GM12878 (cell line): ENCODE results near the gene ASPG. TPM values are rescaled to one million over a fixed set of nuclear protein-coding genes. Genes with fewer than 3 reads are reported as not detected.

ENCODE experiments used
- ATAC-seq: fragments of 200-7000 bp; cut with Tn5 transposase; 3 replicates; pipeline ENCODE4 v1.9.1; 2020; ENCODE audit warnings: mild to moderate bottlenecking, moderate library complexity
- BruUV-seq: library from RNA; stranded (reverse); fragments of 400-500 nt; replicated peaks from 2 replicates; lab custom pipeline; 2021; lab: Mats Ljungman, UMichigan
- CTCF ChIA-PET: fragments of 300-600 bp; sonication (Branson Sonifier 250); formaldehyde crosslinking; extraction: SDS; loops from one replicate; lab custom pipeline; 2021; ENCODE audit warnings: inconsistent platforms; lab: Yijun Ruan, JAX
- POLR2A ChIA-PET: fragments of 350-600 bp; formaldehyde crosslinking; extraction: SDS; loops from one replicate; lab custom pipeline; 2021; ENCODE audit warnings: inconsistent platforms; lab: Charles Lee
- RAD21 ChIA-PET: fragments of 300-600 bp; sonication (Branson Sonifier 250); formaldehyde crosslinking; loops from one replicate; lab custom pipeline; 2023; ENCODE audit warnings: antibody characterized with exemption; ENCODE audit not compliant: unreplicated experiment; lab: Charles Lee
- SMC1A ChIA-PET: fragments of 300-600 bp; sonication (Branson Sonifier 250); formaldehyde crosslinking; loops from one replicate; lab custom pipeline; 2023; ENCODE audit not compliant: unreplicated experiment, uncharacterized antibody; lab: Charles Lee
- DNase-seq: peaks from one replicate; pipeline ENCODE4 v3.0.0-alpha.2; 2011; ENCODE audit warnings: low read depth, low spot score
- FAIRE-seq: peaks from 3 replicates; lab custom pipeline; 2011; peaks lifted over from hg19 to GRCh38; lab: Jason Lieb, UNC
- H2AFZ ChIP-seq: 2 replicates; pipeline ENCODE4 v1.6.0; 2011; ENCODE audit warnings: low read depth, low read length, control low read depth; ENCODE audit not compliant: control insufficient read depth
- H3K27ac ChIP-seq: 2 replicates; pipeline ENCODE4 v1.5.1; 2011; ENCODE audit warnings: control low read depth; ENCODE audit not compliant: control insufficient read depth, insufficient read depth
- H3K27me3 ChIP-seq, 2 experiments: replicated peaks in 1 of 2; 2 replicates each; pipeline versions ENCODE4 v1.6.0 to v1.6.1; 2011; ENCODE audit warnings: low read length in 1 of 2; ENCODE audit not compliant: control insufficient read depth in 2 of 2, insufficient read depth in 2 of 2
- H3K36me3 ChIP-seq, 2 experiments: 2 replicates each; pipeline ENCODE4 v1.5.1; 2011; ENCODE audit warnings: low read length in 1 of 2; ENCODE audit not compliant: control insufficient read depth in 2 of 2, insufficient read depth in 2 of 2
- H3K4me1 ChIP-seq: 2 replicates; pipeline ENCODE4 v1.6.1; 2011; ENCODE audit warnings: mild to moderate bottlenecking, low read length, moderate library complexity, mixed read lengths; ENCODE audit not compliant: control insufficient read depth, insufficient read depth
- H3K4me2 ChIP-seq: 2 replicates; pipeline ENCODE4 v1.6.0; 2011; ENCODE audit warnings: control low read depth; ENCODE audit not compliant: control insufficient read depth, insufficient read depth
- H3K4me3 ChIP-seq: fragments of 200-600 bp; sonication (generic); 2 replicates; pipeline ENCODE4 v1.5.1; 2016
- H3K79me2 ChIP-seq: 2 replicates; pipeline ENCODE4 v1.6.0; 2011; ENCODE audit warnings: low read length; ENCODE audit not compliant: control insufficient read depth, insufficient read depth
- H3K9ac ChIP-seq: 2 replicates; pipeline ENCODE4 v1.8.0; 2011; ENCODE audit warnings: low read length, control low read depth, mixed read lengths; ENCODE audit not compliant: control insufficient read depth, insufficient read depth
- H3K9me3 ChIP-seq: replicated peaks from 3 replicates; pipeline ENCODE4 v1.5.1; 2011; ENCODE audit warnings: mild to moderate bottlenecking, low read length; ENCODE audit not compliant: control insufficient read depth, insufficient read depth
- H4K20me1 ChIP-seq: 2 replicates; pipeline ENCODE4 v1.6.0; 2011; ENCODE audit not compliant: control insufficient read depth, insufficient read depth
- BCLAF1 ChIP-seq: fragments of 450-650 bp; IDR thresholded peaks from 2 replicates; pipeline ENCODE4 v1.6.1; 2017; ENCODE audit warnings: antibody characterized with exemption, mild to moderate bottlenecking, moderate library complexity
- BRCA1 ChIP-seq: IDR thresholded peaks from 2 replicates; pipeline ENCODE4 v1.6.1; 2011; ENCODE audit warnings: low read depth, low read length, improper control_type of control experiment
- CBFB ChIP-seq: IDR thresholded peaks from 2 replicates; pipeline ENCODE4 v1.6.1; 2016; ENCODE audit warnings: antibody characterized with exemption, low read depth
- EP300 ChIP-seq, 2 experiments: fragments of 150-350 bp in 1 of 2; IDR thresholded peaks; 2 replicates each; pipeline ENCODE4 v1.6.1; 2011 to 2012; ENCODE audit warnings: low read depth in 2 of 2, low read length in 2 of 2, borderline replicate concordance in 1 of 2, improper control_type of control experiment in 1 of 2, inconsistent platforms in 1 of 2; ENCODE audit not compliant: control insufficient read depth in 1 of 2
- HDAC2 ChIP-seq: fragments of 200-600 bp; sonication (generic); IDR thresholded peaks from 2 replicates; pipeline ENCODE4 v1.6.1; 2017
- HSF1 ChIP-seq: fragments of 150-350 bp; IDR thresholded peaks from 2 replicates; pipeline ENCODE4 v1.6.1; 2014; ENCODE audit warnings: mild to moderate bottlenecking, low read depth, low read length
- JUND ChIP-seq: IDR thresholded peaks from 2 replicates; pipeline ENCODE4 v1.6.1; 2012; ENCODE audit warnings: low read depth, mild to moderate bottlenecking, low read length, improper control_type of control experiment, moderate library complexity
- NFXL1 ChIP-seq: fragments of 450-650 bp; IDR thresholded peaks from 2 replicates; pipeline ENCODE4 v1.6.1; 2017; ENCODE audit warnings: antibody characterized with exemption, mild to moderate bottlenecking, borderline replicate concordance
- POLR2AphosphoS5 ChIP-seq: IDR thresholded peaks from 2 replicates; pipeline ENCODE4 v1.6.1; 2011; ENCODE audit warnings: mild to moderate bottlenecking, low read length, inconsistent platforms
- RAD51 ChIP-seq: fragments of 450-650 bp; IDR thresholded peaks from 2 replicates; pipeline ENCODE4 v1.6.1; 2016; ENCODE audit warnings: moderate library complexity, mild to moderate bottlenecking, inconsistent platforms
- SRF ChIP-seq, 2 experiments: IDR thresholded peaks; 2 replicates each; pipeline ENCODE4 v1.6.1; 2011; ENCODE audit warnings: low read depth in 2 of 2, low read length in 2 of 2, mild to moderate bottlenecking in 1 of 2, moderate library complexity in 1 of 2
- TCF12 ChIP-seq: IDR thresholded peaks from 2 replicates; pipeline ENCODE4 v1.6.1; 2011; ENCODE audit warnings: low read depth, mild to moderate bottlenecking, low read length
- YBX1 ChIP-seq: fragments of 450-650 bp; IDR thresholded peaks from 2 replicates; pipeline ENCODE4 v1.6.1; 2016; ENCODE audit warnings: antibody characterized with exemption
- ZBTB4 ChIP-seq: fragments of 450-650 bp; formaldehyde crosslinking; IDR thresholded peaks from 2 replicates; pipeline ENCODE4 v1.4.0; 2022; ENCODE audit warnings: mild to moderate bottlenecking, moderate library complexity
- ZNF217 ChIP-seq: fragments of 450-650 bp; IDR thresholded peaks from 2 replicates; pipeline ENCODE4 v1.6.1; 2017; ENCODE audit warnings: antibody characterized with exemption, mild to moderate bottlenecking
- ZNF622 ChIP-seq: fragments of 450-650 bp; IDR thresholded peaks from 2 replicates; pipeline ENCODE4 v1.6.1; 2017; ENCODE audit warnings: mild to moderate bottlenecking, inconsistent platforms
- WGBS: methylation state at CpG from one replicate; pipeline ENCODE4 v1.1.6; 2016; ENCODE audit warnings: low lambda C conversion rate; ENCODE audit not compliant: insufficient replicate concordance, insufficient coverage; ENCODE audit errors: missing lambda C conversion rate; 5-methylcytosine and 5-hydroxymethylcytosine counted together
- in situ Hi-C: fragments of 300-500 bp; cut with MboI; formaldehyde crosslinking; loops from 9 replicates; pipeline ENCODE4 v1.14.3; 2018; ENCODE audit warnings: mixed read lengths
- intact Hi-C: fragments of 100-400 bp; cut with micrococcal nuclease; formaldehyde crosslinking; loops from one replicate; pipeline ENCODE4 v1.14.2; 2022; ENCODE audit not compliant: unreplicated experiment
- polyA plus RNA-seq, 11 experiments: library from polyadenylated mRNA; depleted of rRNA in 4 of 11; unstranded in 6 of 11; stranded (reverse) in 5 of 11; fragments of >200 nt; fragmentation: Nextera tagmentation in 4 of 11; fragmentation: Illumina TruSeq in 1 of 11; extraction: Ambion mirVana in 4 of 11; extraction: Trizol in 1 of 11; gene quantifications; 1 replicate in 1 of 11; 2 replicates in 10 of 11; pipeline versions ENCODE4 v1.2.1 to v1.2.3, GENCODE V29; 2011 to 2016; ENCODE audit warnings: inconsistent platforms in 2 of 11, missing spikeins in 2 of 11, low read depth in 1 of 11
- total RNA-seq, 4 experiments: library from RNA; depleted of rRNA in 3 of 4; stranded (reverse); fragments of >200 nt in 3 of 4; fragmentation: Illumina TruSeq in 1 of 4; extraction: Trizol in 1 of 4; gene quantifications; 2 replicates each; pipeline versions ENCODE4 v1.2.1 to v1.2.3, GENCODE V29; 2013 to 2021

The ASPG gene
- total and polyA plus RNA-seq, 10 of the 15 experiments (the other 5 are each of a cell fraction or from before 2014, with no cell fraction given) = not detected

DNA sequence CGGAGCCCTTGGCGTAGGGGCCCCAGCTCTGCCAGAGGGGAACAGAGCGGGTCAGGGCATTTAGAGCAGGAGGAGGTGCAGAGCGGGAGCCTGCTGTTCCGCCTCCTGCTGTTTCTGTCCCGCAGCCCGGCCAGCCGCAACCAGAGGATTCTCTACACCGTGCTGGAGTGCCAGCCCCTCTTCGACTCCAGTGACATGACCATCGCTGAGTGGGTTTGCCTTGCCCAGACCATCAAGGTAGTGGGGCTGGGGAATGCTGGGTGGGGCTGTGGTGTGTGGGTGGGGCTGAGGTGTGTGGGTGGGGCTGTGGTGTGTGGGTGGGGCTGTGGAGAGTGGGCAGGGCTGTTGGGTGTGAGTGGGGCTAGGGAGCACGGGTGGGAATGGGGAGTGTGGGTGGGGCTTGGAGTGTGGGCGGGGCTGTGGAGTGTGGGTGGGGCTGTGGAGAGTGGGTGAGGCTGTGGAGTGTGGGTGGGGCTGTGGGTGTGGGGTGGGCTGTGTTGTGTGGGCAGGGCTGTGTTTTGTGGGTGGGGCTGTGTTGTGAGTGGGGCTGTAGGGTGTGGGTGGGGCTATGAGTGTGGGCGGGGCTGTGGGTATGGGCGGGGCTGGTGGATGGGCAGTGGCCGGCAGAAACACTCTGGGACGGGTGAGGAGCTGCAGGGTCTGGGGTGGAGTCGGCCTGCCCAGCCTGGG is 8.0 kb downstream of the ASPG start:
- FAIRE-seq = no peak
- Histone ChIP-seq H2AFZ (no peak overlapping the region), H3K9me3 (no peaks in the 10 kb centered on the region), H3K36me3 (no peaks in the 10 kb centered on the region), H3K4me1 (no peaks in the 10 kb centered on the region), H3K27ac (no peak overlapping the region), H3K79me2 (no peaks in the 10 kb centered on the region), H3K4me2 (no peak overlapping the region), H3K27me3 (no peaks in the 10 kb centered on the region), H3K9ac (no peak overlapping the region), H4K20me1 (no peaks in the 10 kb centered on the region), H3K4me3 (no peak overlapping the region)
- DNase-seq = no peak
- ATAC-seq = peak; percentile 52
- SMC1A ChIA-PET = interaction anchor here (1.2 kb wide), 1 partner anchor 471 kb away, joined by 3 read pairs; no protein-coding TSS in a partner anchor
- CTCF ChIA-PET = interaction anchor here (0.6 to 1.5 kb wide), 5 partner anchors 16 to 547 kb away, joined by 3 to 6 read pairs (median 3); no protein-coding TSS in a partner anchor
- WGBS = 86% methylated on average over 10 of the region's 18 CpGs
- no TSS peak for BruUV-seq
- intact Hi-C loops = loop anchor here (5.0 kb wide), 1 partner anchor 549 kb away; no protein-coding TSS in a partner anchor
- in situ Hi-C loops = no loop called here
- RAD21 ChIA-PET = no interaction called here
- POLR2A ChIA-PET = no interaction called here
- no peak for TF ChIP-seq HDAC2
- TF ChIP-seq ZBTB4 (CRISPR knock-in tag) = no peak
- TF ChIP-seq CBFB = no peak
- TF ChIP-seq EP300 (IDR thresholded peaks at IDR 0.05; ENCODE audit: borderline replicate concordance in 1 of 2, control insufficient read depth in 1 of 2, low read depth in 2 of 2, low read length in 2 of 2) = no peak
- no peak for TF ChIP-seq ZNF622
- TF ChIP-seq BCLAF1 = no peak
- no peak for TF ChIP-seq POLR2AphosphoS5
- no peak for TF ChIP-seq NFXL1
- TF ChIP-seq HSF1 = no peak
- no peak for TF ChIP-seq SRF (IDR thresholded peaks at IDR 0.05; ENCODE audit: low read depth in 2 of 2, low read length in 2 of 2)
- TF ChIP-seq RAD51 = no peak
- TF ChIP-seq BRCA1 = no peak
- TF ChIP-seq ZNF217 = no peak
- TF ChIP-seq YBX1 = no peak
- no peak for TF ChIP-seq TCF12
- no peak for TF ChIP-seq JUND
